Gastrocnemius medialis (tissue), 4 donors: ENCODE measurements around the gene VPS37C. TPM values are rescaled to one million over a fixed set of nuclear protein-coding genes. Genes with fewer than 3 reads are reported as not detected.
A peak's percentile ranks its signal among the peaks of the same experiment; 100 is the strongest.

Experiments used
- ATAC-seq, 2 donors: fragments of 150-250 bp; one replicate each; pipeline ENCODE4 v1.9.1; 2016
- DNase-seq, 2 donors: peaks; one replicate each; pipeline ENCODE4 v3.0.0-alpha.2; 2019
- H3K27ac ChIP-seq, 4 donors: fragments of 200-600 bp; sonication (generic); 1 replicate in 1 of 4; 2 replicates in 3 of 4; pipeline ENCODE4 v1.5.1; 2016 to 2018; ENCODE audit warnings: mild to moderate bottlenecking in 2 of 4, moderate library complexity in 1 of 4
- H3K27me3 ChIP-seq, 3 donors: fragments of 200-600 bp; sonication (generic) in 2 of 3; 1 replicate in 1 of 3; 2 replicates in 2 of 3; pipeline versions ENCODE4 v1.5.1 to v1.6.0; 2016 to 2019; ENCODE audit warnings: mild to moderate bottlenecking in 1 of 3, moderate library complexity in 1 of 3
- H3K36me3 ChIP-seq, 2 donors: fragments of 200-600 bp; sonication (generic) in 1 of 2; one replicate each; pipeline ENCODE4 v1.5.1; 2017 to 2018
- H3K4me1 ChIP-seq, 2 donors: fragments of 200-600 bp; sonication (generic) in 1 of 2; one replicate each; pipeline ENCODE4 v1.5.1; 2016 to 2017; ENCODE audit warnings: mild to moderate bottlenecking in 2 of 2
- H3K4me3 ChIP-seq, 4 donors: fragments of 200-600 bp; sonication (generic) in 3 of 4; 1 replicate in 1 of 4; 2 replicates in 3 of 4; pipeline ENCODE4 v1.5.1; 2016 to 2019; ENCODE audit warnings: mild to moderate bottlenecking in 2 of 4
- H3K9me3 ChIP-seq, 3 donors: fragments of 200-600 bp; sonication (generic) in 2 of 3; 1 replicate in 1 of 3; 2 replicates in 2 of 3; pipeline ENCODE4 v1.5.1; 2016 to 2019
- POLR2A ChIP-seq, 2 donors: fragments of 450-650 bp; IDR thresholded peaks; one replicate each; pipeline ENCODE4 v1.6.1; 2017; ENCODE audit warnings: antibody characterized with exemption in 2 of 2, mild to moderate bottlenecking in 2 of 2, moderate library complexity in 2 of 2
- in situ Hi-C, 4 donors: fragments of 200-750 bp; cut with MboI; loops; one replicate each; pipeline versions ENCODE4 v1.15.0 to v1.8.0; 2017; ENCODE audit warnings: low sequenced_read_pairs in 4 of 4
- intact Hi-C: fragments of 100-400 bp; cut with DNase I; formaldehyde crosslinking; loops from one replicate; pipeline ENCODE4 v1.15.1; 2023; ENCODE audit warnings: low total_unique reads
- total RNA-seq, 4 donors: library from RNA; depleted of rRNA; stranded (reverse); fragments of >200 nt; gene quantifications; one replicate each; pipeline versions ENCODE4 v1.1.0 to v1.2.3, GENCODE V29; 2016
- TF ChIP-seq, protein P1 (sequence below), 5 experiments: fragments of 450-650 bp in 3 of 5; fragments of 200-600 bp in 2 of 5; sonication (generic) in 2 of 5; IDR thresholded peaks in 4 of 5; conservative IDR thresholded peaks in 1 of 5; 1 replicate in 4 of 5; 2 replicates in 1 of 5; pipeline ENCODE4 v1.5.1; 2016 to 2019; ENCODE audit warnings: antibody characterized with exemption in 5 of 5, mild to moderate bottlenecking in 3 of 5, moderate library complexity in 3 of 5

The VPS37C gene
- total RNA-seq, 4 donors from 2014 or later: 17.7 to 27.1 (median 23.5) TPM

GRCh38 chr11:61157743-61158142, 3.5 kb downstream of the VPS37C start:
- peaks cover 37 to 39% of the 10 kb centered on the region in 2 donors for H3K4me1 ChIP-seq
- H3K9me3 ChIP-seq: no peaks in the 10 kb centered on the region
- intact Hi-C loops (no loop called here), in situ Hi-C loops (loop anchor here in 1 of 4 donors (25.0 kb wide), 1 partner anchor 245 kb away; the partner anchor contains the start of genes PRPF19, TMEM109 and TMEM132A)
- no peaks in the 10 kb centered on the region for H3K27me3 ChIP-seq
- TF ChIP-seq POLR2A (IDR thresholded peaks at IDR 0.05): no peak
- TF ChIP-seq, protein P1, sequence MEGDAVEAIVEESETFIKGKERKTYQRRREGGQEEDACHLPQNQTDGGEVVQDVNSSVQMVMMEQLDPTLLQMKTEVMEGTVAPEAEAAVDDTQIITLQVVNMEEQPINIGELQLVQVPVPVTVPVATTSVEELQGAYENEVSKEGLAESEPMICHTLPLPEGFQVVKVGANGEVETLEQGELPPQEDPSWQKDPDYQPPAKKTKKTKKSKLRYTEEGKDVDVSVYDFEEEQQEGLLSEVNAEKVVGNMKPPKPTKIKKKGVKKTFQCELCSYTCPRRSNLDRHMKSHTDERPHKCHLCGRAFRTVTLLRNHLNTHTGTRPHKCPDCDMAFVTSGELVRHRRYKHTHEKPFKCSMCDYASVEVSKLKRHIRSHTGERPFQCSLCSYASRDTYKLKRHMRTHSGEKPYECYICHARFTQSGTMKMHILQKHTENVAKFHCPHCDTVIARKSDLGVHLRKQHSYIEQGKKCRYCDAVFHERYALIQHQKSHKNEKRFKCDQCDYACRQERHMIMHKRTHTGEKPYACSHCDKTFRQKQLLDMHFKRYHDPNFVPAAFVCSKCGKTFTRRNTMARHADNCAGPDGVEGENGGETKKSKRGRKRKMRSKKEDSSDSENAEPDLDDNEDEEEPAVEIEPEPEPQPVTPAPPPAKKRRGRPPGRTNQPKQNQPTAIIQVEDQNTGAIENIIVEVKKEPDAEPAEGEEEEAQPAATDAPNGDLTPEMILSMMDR (IDR thresholded peaks at IDR 0.05 in 4 of 5, conservative IDR thresholded peaks at IDR 0.05 in 1 of 5): no peak
- ATAC-seq (no peak), DNase-seq (no peak)
- no peak overlapping the region for H3K4me3 ChIP-seq
- H3K36me3 ChIP-seq: no peaks in the 10 kb centered on the region
- H3K27ac ChIP-seq: peak overlapping the region in 1 of 4 donors; percentile 53

DNA sequence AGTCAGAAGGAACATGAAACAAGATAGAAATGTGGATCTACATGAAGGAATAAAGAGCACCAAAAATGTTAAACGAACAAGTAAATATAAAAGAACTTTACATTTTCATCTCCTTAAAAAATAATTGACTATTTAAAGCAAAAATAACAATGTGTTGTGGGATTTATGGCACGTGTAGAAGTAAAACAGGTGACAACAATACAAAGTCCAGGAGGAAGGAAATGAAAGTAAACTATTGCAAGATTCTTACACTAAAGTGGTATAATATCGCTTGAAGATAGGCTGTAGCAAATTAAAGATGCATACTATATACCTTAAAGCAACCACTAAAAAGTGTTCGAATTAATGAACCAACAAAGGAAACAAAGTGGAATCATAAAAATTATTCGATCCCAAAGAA, 5.5 kb downstream of the VPS37C start:
- TF ChIP-seq, protein P1 (IDR thresholded peaks at IDR 0.05 in 4 of 5, conservative IDR thresholded peaks at IDR 0.05 in 1 of 5): no peak
- no peak for TF ChIP-seq POLR2A (IDR thresholded peaks at IDR 0.05)
- ATAC-seq (no peak), DNase-seq (no peak)
- Histone ChIP-seq H3K27me3 (no peaks in the 10 kb centered on the region), H3K36me3 (no peaks in the 10 kb centered on the region), H3K27ac (no peak overlapping the region), H3K4me3 (no peak overlapping the region), H3K9me3 (no peaks in the 10 kb centered on the region), H3K4me1 (peaks cover 48 to 49% of the 10 kb centered on the region in 2 donors)
- intact Hi-C loops (no loop called here), in situ Hi-C loops (loop anchor here in 1 of 4 donors (25.0 kb wide), 1 partner anchor 243 kb away; the partner anchor contains the start of genes PRPF19, TMEM109 and TMEM132A)

- in situ Hi-C loops: loop anchor here in 1 of 4 donors (25.0 kb wide), 1 partner anchor 243 kb away; the partner anchor contains the start of genes PRPF19, TMEM109 and TMEM132A
- no peaks in the 10 kb centered on the region for H3K27me3 ChIP-seq
- intact Hi-C loops: no loop called here
- H3K27ac ChIP-seq: no peak overlapping the region
- H3K36me3 ChIP-seq: no peaks in the 10 kb centered on the region
- H3K9me3 ChIP-seq: no peaks in the 10 kb centered on the region
- no peak for ATAC-seq
- TF ChIP-seq, protein P1 (IDR thresholded peaks at IDR 0.05 in 4 of 5, conservative IDR thresholded peaks at IDR 0.05 in 1 of 5): no peak
- no peak for TF ChIP-seq POLR2A (IDR thresholded peaks at IDR 0.05)
- H3K4me3 ChIP-seq: no peak overlapping the region
- H3K4me1 ChIP-seq: peaks cover 50 to 51% of the 10 kb centered on the region in 2 donors
- no peak for DNase-seq
These were observed 5.9 kb downstream of the VPS37C start for GRCh38 chr11:61155312-61155711.

GRCh38 chr11:61154528-61154927, 6.7 kb downstream of the VPS37C start:
- in situ Hi-C loops (loop anchor here in 1 of 4 donors (25.0 kb wide), 1 partner anchor 242 kb away; the partner anchor contains the start of genes PRPF19, TMEM109 and TMEM132A), intact Hi-C loops (loop anchor here (5.0 kb wide), 1 partner anchor 528 kb away; the partner anchor contains the start of gene DAGLA)
- H3K27me3 ChIP-seq: no peaks in the 10 kb centered on the region
- no peaks in the 10 kb centered on the region for H3K9me3 ChIP-seq
- no peak overlapping the region for H3K27ac ChIP-seq
- ATAC-seq: no peak
- no peaks in the 10 kb centered on the region for H3K36me3 ChIP-seq
- TF ChIP-seq POLR2A (IDR thresholded peaks at IDR 0.05): no peak
- TF ChIP-seq, protein P1 (IDR thresholded peaks at IDR 0.05 in 4 of 5, conservative IDR thresholded peaks at IDR 0.05 in 1 of 5): no peak
- no peak overlapping the region for H3K4me3 ChIP-seq
- peaks cover 53 to 54% of the 10 kb centered on the region in 2 donors for H3K4me1 ChIP-seq
- no peak for DNase-seq
